Hematopoietic multipotent progenitor cell (in vitro differentiated cells): ENCODE results near the gene ZSWIM4. TPM values are rescaled to one million over a fixed set of nuclear protein-coding genes. Genes with fewer than 3 reads are reported as not detected.

ENCODE experiments used
- DNase-seq, 3 donors: peaks; one replicate each; pipeline ENCODE4 v3.0.0-alpha.2; 2011 to 2015; ENCODE audit warnings: low read depth in 2 of 3, low spot score in 2 of 3
- small RNA-seq: library from RNA; depleted of rRNA; stranded (forward); fragments of <200 nt; gene quantifications from one replicate; pipeline ENCODE3, GENCODE V24; 2012
- total RNA-seq: library from RNA; depleted of rRNA; stranded (reverse); fragments of >200 nt; gene quantifications from one replicate; pipeline ENCODE4 v1.2.3, GENCODE V29; 2012

ZSWIM4 gene
- total RNA-seq, 1 donor: 15.1 TPM

DNA sequence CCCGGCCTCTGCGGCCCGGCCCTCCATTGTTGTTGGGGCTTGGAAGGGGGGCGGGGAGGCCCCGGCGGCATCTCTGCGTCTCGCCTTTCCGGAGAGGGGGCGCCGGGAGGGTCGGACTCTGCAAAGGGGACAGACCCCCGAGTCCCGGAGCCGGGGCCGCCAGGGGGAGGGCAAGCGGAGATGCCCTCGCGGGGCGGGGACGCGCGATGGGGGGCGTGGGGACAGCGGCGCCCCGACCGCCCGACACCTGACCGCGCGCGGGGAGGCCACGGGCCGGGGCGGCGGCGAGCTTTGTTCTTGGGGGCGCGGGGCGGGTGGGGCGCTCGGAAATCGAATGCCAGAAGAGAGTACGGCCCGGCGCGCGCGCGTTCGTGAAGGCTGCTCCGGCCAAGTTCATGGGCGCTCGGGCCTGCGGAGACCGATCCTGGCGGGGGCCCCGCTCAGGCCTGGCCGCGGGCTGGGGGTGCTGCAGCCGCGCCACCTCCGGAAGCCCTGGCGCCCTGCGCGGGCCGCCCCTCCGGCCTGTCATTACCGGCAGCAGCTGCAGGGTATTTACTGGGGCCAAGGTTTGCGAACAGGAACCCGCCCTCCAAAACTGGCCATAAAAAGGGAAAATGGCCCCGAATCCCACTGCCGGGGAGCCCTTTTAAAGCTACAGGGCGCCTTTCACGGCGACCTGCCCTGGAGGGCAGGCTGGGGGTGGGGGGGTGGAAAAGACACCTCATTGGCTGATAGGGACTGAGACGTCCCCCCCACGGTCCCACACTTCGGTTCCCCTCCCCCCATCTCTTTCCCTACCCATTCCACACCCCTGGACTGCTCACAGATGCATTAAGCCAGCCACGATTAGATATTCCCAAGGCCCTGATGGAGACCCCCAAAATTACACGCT is 70.6 kb downstream of the ZSWIM4 start:
- peak in 1 of 3 donors; percentile 56 for DNase-seq

DNA sequence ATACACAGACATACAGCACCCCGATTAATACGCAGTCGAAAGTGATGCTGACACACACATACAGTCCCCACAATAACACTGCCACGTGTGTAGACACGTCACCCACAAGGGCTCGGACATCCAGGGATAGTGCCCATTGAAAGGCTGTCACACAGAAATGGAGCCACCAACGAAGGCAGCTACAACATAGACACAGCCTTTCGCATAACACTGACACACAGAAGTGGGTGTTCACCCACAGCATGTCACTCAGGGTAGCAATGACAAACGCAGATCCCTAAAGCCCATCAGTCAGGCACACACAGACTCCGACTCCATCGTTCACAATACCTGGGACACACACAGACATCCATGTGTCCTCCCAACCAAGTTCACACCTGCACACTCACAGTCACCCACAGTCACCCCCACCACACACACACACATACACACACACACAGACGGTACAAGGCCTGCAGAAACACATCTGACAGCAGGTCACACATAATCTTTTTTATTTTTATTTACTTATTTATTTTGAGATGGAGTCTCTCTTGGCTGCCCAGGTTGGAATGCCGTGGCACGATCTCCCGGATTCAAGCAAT is 71.3 kb downstream of the ZSWIM4 start:
- DNase-seq: no peak

DNA sequence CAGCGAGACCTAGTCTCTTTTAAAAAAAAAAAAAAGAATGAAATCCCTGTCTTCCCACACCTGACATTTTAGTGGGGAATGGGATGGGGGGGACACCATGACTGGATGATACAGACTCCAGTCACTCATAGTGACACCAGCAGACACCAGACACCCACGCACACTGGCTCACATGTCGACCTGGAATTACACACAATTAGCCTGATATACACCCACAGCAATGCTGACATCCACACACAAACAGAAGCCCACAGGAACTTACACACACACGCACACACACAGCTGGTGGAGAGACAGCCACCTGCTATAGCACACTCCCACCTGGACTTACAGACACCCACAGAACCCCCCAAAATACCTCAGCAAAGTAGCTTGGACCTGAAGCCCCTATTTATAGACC is 73.4 kb downstream of the ZSWIM4 start:
- no peak for DNase-seq

DNA sequence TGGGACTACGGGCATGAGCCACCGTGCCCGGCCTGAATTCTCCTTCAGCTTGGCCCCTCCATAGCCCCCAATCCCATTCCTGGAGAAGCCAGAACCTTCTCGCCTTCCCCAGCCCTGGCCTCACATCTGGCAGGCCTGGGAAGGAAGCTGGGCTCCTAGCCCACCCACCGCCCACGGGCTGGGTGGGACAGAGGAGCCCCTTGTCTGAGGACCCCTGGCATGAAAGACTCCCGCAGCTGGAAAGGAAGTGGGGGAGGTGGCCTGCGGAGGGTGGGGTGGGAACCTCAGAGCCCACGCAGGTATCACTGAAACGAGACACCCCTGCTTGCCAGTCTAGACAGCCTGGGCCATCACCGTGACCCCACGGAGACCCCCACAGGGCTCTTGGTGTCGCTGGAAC is 74.0 kb downstream of the ZSWIM4 start:
- DNase-seq: no peak

DNA sequence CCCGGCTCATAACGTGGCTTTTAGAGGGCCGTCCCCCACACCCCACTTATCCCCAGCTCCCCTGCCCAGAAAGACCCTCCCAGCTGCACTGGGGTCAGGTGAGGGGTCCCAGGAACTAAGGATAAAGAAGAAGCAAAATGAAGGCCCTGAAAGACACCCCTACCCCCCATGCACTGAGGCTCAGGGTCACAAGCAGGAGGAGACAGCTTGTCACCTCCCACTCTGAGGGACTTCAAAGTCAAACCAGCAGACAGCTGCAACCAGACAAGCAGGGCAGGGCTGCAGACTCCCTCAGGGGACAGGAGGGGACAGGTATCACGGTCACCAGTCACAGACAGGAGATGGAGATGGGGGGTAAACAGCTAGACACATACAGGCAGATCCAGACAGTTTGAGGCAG is 75.6 kb downstream of the ZSWIM4 start:
- no peak for DNase-seq

DNA sequence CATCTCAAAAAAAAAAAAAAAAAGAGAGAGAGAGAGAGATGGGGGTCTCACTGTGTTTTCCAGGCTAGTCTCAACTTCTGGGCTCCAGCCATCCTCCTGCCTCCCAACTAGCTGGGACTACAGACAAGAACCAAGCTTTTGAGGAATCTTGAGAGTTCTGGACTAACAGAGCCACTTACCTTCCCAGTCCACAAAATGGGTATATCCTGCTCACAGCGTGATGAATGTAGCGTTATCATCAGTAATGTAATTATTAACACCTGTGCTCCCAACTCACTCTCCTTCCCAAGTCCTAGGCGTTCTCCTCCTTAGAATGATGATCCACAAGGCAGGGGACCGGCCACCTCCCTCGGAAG is 77.1 kb downstream of the ZSWIM4 start:
- no peak for DNase-seq

DNA sequence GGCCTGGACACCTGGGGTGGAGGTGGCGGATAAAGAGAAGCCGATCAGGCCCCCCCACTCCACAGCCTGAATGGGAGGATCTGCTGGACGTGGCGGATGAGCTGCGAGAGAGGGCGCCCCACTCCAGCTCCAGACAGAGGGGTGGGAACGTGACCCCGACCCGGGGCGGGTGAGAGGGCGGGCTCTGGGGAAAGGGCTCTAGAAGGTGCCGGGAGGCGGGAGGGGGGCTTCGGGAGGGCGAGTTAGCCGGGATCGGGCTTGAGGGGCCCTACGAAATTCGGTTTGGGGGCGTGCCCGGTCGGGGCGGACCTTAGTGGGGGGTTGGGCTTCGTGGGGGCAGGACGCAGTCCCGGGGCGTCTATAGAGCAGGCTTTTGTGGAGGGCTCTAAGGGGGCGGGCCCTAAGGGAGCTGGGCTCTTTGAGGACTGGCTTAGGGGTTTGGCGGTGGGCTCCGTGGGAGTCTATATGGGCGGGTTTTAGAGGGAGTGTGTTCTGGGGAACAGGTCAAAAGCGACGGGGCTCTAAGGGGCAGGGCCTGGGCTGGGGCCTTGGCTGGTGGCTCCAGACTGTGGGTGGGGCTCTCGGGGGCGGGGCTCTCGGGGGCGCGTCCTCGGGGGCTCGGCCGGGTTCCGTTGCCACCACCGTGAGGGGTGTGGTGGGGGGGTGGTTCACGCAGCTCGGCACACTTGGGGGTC is 77.6 kb downstream of the ZSWIM4 start:
- peak in 2 of 3 donors; percentile 88 to 91 for DNase-seq

DNA sequence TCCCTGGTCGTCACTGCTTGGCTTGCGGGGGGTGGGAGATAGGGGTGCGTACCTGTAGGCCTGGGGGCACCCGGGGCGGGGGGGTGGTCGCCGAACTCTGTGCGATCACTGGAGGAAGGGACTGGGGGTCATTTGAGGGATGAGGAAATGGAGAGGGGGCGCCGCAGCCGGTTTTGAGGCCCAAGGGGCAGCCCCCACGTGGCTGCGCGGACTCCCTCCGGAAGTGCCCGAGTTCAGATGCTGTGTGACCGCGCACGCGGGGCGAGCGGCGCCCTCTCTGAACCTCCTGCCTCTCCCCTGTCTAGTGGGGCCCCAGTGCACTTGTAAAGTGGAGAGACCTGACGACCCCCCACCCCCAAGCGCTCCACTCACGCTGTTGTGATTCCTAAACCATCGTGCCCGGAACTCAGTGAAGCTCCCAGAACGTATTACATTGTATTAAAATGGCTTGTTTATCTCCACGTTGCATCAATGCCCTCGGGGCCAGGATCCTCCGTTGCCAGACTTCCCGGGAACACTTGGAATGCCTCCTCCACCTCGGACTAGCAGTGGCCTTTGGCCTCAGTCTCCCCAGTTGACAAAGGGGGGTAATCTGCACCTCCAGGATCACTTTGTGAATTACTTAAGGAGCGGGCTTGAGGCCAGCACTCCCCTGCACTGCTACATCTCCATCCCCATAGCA is 78.7 kb downstream of the ZSWIM4 start:
- DNase-seq: no peak

DNA sequence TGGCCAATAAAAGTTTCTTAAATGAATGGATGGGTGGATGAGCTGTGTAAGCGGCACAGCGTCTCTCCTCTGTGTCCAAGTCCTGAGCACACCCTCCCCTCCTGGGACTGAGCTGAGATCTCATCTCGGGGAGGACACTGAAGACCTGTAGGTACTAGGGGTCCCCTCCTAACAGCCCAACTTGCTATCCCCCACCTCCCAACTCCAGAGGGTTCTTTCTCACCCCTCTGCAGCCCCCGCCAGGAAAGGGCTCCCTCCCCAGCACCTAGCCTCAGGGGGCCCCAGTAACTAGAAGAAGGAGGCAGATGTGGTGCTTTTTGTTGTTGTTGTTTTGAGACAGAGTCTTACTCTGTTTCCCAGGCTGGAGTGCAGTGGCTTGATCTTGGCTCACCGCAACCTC is 80.6 kb downstream of the ZSWIM4 start:
- DNase-seq: no peak

DNA sequence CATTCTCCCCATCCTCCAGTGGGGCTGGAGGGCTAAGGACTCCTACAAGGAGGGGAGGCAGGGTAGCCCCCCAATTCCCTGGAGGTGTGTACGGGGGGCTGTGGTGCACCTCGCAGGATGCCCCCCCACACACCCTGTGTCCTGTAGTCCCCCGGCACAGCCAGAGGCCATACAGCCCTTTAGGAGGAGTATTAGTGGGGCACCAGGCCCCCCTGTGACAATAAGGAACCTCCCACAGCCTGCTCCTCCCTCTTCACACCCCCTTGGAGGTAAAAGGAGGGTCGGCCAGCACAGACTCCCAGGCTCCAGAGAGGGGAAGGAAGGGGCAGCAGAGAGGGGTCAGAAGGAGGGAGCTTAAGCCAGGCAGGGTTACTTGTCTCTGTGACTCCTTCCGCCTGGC is 81.6 kb downstream of the ZSWIM4 start, which contains the start of gene NANOS3:
Gene NANOS3, plus strand, starts transcription at position 301 of the 400 bp plus-strand sequence. CDS start 115 bp downstream, outside the sequence.
- DNase-seq: no peak

DNA sequence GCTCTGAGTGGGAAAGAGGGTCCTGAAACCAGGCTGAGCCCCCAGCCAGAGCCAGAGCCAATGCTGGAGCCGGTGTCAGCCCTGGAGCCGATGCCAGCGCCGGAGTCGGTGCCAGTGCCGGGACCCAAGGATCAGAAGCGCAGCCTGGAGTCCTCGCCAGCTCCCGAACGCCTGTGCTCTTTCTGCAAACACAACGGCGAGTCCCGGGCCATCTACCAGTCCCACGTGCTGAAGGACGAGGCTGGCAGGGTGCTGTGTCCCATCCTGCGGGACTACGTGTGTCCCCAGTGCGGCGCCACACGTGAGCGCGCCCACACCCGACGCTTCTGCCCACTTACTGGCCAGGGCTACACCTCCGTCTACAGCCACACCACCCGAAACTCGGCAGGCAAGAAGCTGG is 82.1 kb downstream of the ZSWIM4 start:
- DNase-seq: no peak

DNA sequence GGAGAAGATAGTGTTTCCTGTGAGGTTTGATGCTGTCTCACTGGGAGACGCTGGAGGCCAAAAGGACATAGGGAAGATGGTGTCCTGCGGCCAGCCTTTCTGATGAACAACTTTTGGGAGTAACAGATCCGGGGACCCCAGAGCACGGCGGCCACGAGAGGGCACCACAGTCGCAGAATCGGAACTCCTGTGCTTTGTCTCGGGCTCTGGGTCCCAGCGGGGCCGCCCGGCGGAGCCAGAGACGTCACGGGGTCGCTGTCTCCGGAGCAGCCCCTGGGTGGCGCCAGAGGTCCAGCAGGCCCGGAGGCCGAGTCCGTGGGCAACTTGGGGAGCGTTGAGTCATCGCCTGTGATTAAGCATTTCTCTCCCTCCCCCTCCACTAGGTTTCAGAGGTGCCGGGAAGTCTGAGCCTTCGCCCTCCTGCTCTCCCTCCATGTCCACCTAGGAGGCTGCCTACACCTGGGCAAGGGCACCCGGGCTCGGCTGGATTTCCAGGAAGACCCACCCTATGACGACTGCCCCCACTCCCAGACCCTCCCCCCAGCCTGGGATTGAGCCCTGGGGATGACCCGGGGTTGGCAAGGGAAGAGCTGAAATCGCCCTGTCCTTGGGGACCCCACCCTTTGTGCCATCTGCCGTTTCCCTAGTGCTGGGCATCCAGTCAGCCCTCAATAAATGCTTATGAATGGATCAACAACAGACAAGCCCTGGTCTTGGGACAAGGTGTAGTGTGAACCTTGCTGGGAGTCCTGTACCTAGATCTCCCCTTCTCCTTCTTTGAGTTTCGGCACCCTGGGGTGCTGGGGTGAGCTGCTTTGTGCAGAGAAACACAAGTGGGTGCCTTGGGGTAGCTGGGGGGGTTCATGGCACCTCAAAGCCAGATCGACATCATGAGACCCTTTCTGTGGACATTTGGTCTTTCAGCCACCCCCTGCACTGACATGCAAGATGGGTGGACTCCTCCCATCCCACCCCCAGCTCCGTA is 85.1 kb downstream of the ZSWIM4 start:
- peak; percentile 91 to 97 (median 97) for DNase-seq

DNA sequence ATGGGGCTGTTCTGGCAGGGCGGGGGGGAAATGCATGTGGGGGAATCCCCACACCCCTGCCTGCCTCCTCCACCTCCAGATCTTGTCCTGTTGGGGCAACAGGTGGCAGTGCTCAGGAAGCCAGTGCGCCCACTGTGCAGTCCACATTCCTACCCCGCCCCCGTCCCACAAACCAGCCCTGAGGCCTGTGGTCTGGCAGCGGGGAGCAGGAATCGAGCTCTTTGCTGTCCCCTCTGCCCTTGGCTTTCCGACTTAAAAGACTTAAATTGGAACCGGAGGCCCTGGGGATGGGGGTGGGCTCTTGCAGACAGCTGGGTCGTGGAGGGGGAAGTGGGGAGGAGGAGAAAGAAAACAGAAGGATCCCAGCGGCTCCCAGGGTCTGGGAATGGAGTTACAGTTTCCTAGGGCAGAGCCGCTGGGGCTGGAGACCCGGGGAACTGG is 86.0 kb downstream of the ZSWIM4 start:
- peak in 2 of 3 donors; percentile 48 to 54 for DNase-seq

Small RNA genes within 50 kb of the gene (small RNA-seq; reads per million reads assigned to genes)
- 131 reads per million, percentile 97 among the genes with 10 or more reads in this experiment for gene MIR181C
- gene MIR181D: 496 reads per million, percentile 99 among the genes with 10 or more reads in this experiment
- gene RN7SL619P: not detected

Other genes starting within 250 kb of the ZSWIM4 start
- gene MRI1, start 30.9 kb upstream of the ZSWIM4 start, total RNA-seq: 86.7 TPM
- 30.4 TPM for gene C19orf53, start 21.0 kb upstream of the ZSWIM4 start, total RNA-seq
- 2.7 TPM for gene NANOS3, start 81.7 kb downstream of the ZSWIM4 start, total RNA-seq
- 2.4 TPM for gene BRME1, start 110.7 kb downstream of the ZSWIM4 start, total RNA-seq
- gene CC2D1A, start 110.8 kb downstream of the ZSWIM4 start, total RNA-seq: 17.5 TPM
- gene PODNL1, start 143.0 kb downstream of the ZSWIM4 start, total RNA-seq: under 0.01 TPM
- gene DCAF15, start 157.1 kb downstream of the ZSWIM4 start, total RNA-seq: 61.9 TPM
- 20.2 TPM for gene RFX1, start 210.9 kb downstream of the ZSWIM4 start, total RNA-seq
- gene RLN3, start 232.7 kb downstream of the ZSWIM4 start, total RNA-seq: not detected
- 41.2 TPM for gene IL27RA, start 236.3 kb downstream of the ZSWIM4 start, total RNA-seq